Activated gamma-delta T cell treated with anti-CD3 and anti-CD28 coated beads, Interleukin-2, amount 50 U/mL, for 16 hours (primary cell): ENCODE data around the gene ITFG1.
"Not testable (repeated sequence)": the region's sequence is repeated elsewhere in the genome, so short reads cannot be mapped to it uniquely, and the experiment has no call there.

Experiments
- DNase-seq: peaks from one replicate; pipeline ENCODE4 v3.0.0-alpha.2; 2020; ENCODE audit warnings: low read depth

ITFG1 gene

GRCh38 chr16:47416869-47417268, 44.0 kb downstream of the ITFG1 start:
- no peak for DNase-seq

GRCh38 chr16:47413041-47413440, 47.8 kb downstream of the ITFG1 start:
- DNase-seq, result no peak

GRCh38 chr16:47408491-47408890, 52.4 kb downstream of the ITFG1 start:
- DNase-seq, result no peak

- no peak for DNase-seq
Measured at GRCh38 chr16:47395733-47396498, 64.9 kb downstream of the ITFG1 start.

GRCh38 chr16:47392081-47392480, 68.8 kb downstream of the ITFG1 start:
- no peak for DNase-seq

- DNase-seq, result no peak
Measured at GRCh38 chr16:47388705-47389104, 72.2 kb downstream of the ITFG1 start.

GRCh38 chr16:47387026-47387734, 73.7 kb downstream of the ITFG1 start:
- no peak for DNase-seq

GRCh38 chr16:47386201-47386718, 74.6 kb downstream of the ITFG1 start:
- DNase-seq, result no peak

GRCh38 chr16:47382362-47382761, 78.5 kb downstream of the ITFG1 start:
- DNase-seq, result no peak

- no peak for DNase-seq
Measured at GRCh38 chr16:47377154-47377553, 83.7 kb downstream of the ITFG1 start.

GRCh38 chr16:47375423-47375822, 85.4 kb downstream of the ITFG1 start:
- no peak for DNase-seq

GRCh38 chr16:47374629-47375028, 86.2 kb downstream of the ITFG1 start:
- no peak for DNase-seq

- no peak for DNase-seq
Measured at GRCh38 chr16:47371271-47372014, 89.4 kb downstream of the ITFG1 start.

GRCh38 chr16:47370536-47370935, 90.3 kb downstream of the ITFG1 start:
- DNase-seq, result no peak

- no peak for DNase-seq
Measured at GRCh38 chr16:47366228-47366627, 94.6 kb downstream of the ITFG1 start.

- DNase-seq, result no peak
Measured at GRCh38 chr16:47363761-47364160, 97.1 kb downstream of the ITFG1 start.

GRCh38 chr16:47359478-47359877, 101.4 kb downstream of the ITFG1 start:
- no peak for DNase-seq

GRCh38 chr16:47358816-47359215, 102.0 kb downstream of the ITFG1 start:
- no peak for DNase-seq

GRCh38 chr16:47349029-47349428, 111.8 kb downstream of the ITFG1 start:
- not testable (repeated sequence) for DNase-seq

GRCh38 chr16:47347021-47347696, 113.7 kb downstream of the ITFG1 start:
- DNase-seq, result not testable (repeated sequence)

- DNase-seq, result no peak
Measured at GRCh38 chr16:47342055-47342454, 118.8 kb downstream of the ITFG1 start.

- DNase-seq, result not testable (repeated sequence)
Measured at GRCh38 chr16:47330562-47330961, 130.3 kb downstream of the ITFG1 start.
